Heart left ventricle (tissue), 13 donors: ENCODE data around the gene L3MBTL1.

Experiments used
- POLR2A ChIP-seq, 2 donors: fragments of 450-650 bp; IDR thresholded peaks; one replicate each; pipeline ENCODE4 v1.6.1; 2017; ENCODE audit warnings: antibody characterized with exemption in 2 of 2, mild to moderate bottlenecking in 2 of 2, moderate library complexity in 2 of 2
- TF ChIP-seq, protein P1 (sequence below), 12 donors: fragments of 200-600 bp; sonication (generic) in 4 of 12; IDR thresholded peaks; one replicate each; pipeline versions ENCODE4 v1.5.0 to v1.8.0; 2018 to 2022; ENCODE audit warnings: antibody characterized with exemption in 12 of 12, mild to moderate bottlenecking in 5 of 12
- donor health status: ischemic (EF 13 %, LVEDD 7.1; RV severe dilation, severe dysfunction).
- donor health status: DM: no; HTN: yes; CAD: no.
- donor health status: DM: no; HTN: no; CAD: no.
- donor health status: ischemic (EF 25% LVEDD 6.9; RV normal size, moderate dysfunction).
- donor health status: ischemic (EF 25% LVEDD 5.7; RV mildly dilated, moderate dysfunction).
- donor health status: ischemic (EF 35%, LVEDD 5.7; RV mildly dilated, moderate dysfunction).
- donor health status: nonischemic (EF 11% LVEDD 7.7; RV severe dilation, severe dysfunction).
- donor health status: DM: yes; HTN: yes; CAD: no.
- donor health status: PGD.
- donor health status: ischemic (EF 29% LVEDD 5.4; RV normal size, mild dysfunction).
- donor health status: nonischemic (EF 23%, LVEDD 6.1; RV moderate dilation, normal function).

GRCh38 chr20:43541214-43541613, 33.7 kb downstream of the L3MBTL1 start:
- TF ChIP-seq, protein P1, sequence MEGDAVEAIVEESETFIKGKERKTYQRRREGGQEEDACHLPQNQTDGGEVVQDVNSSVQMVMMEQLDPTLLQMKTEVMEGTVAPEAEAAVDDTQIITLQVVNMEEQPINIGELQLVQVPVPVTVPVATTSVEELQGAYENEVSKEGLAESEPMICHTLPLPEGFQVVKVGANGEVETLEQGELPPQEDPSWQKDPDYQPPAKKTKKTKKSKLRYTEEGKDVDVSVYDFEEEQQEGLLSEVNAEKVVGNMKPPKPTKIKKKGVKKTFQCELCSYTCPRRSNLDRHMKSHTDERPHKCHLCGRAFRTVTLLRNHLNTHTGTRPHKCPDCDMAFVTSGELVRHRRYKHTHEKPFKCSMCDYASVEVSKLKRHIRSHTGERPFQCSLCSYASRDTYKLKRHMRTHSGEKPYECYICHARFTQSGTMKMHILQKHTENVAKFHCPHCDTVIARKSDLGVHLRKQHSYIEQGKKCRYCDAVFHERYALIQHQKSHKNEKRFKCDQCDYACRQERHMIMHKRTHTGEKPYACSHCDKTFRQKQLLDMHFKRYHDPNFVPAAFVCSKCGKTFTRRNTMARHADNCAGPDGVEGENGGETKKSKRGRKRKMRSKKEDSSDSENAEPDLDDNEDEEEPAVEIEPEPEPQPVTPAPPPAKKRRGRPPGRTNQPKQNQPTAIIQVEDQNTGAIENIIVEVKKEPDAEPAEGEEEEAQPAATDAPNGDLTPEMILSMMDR (IDR thresholded peaks at IDR 0.05): no peak
- no peak for TF ChIP-seq POLR2A (IDR thresholded peaks at IDR 0.05)
